Mucosa of stomach (tissue), 1 donor: ENCODE results near the gene ARHGEF40.

ENCODE experiments used
- H3K27me3 ChIP-seq: one replicate; pipeline ENCODE4 v1.7.0; 2013; ENCODE audit warnings: mild to moderate bottlenecking, low read length; ENCODE audit not compliant: control insufficient read depth, insufficient read depth
- H3K36me3 ChIP-seq: one replicate; pipeline ENCODE4 v1.7.0; 2013; ENCODE audit warnings: low read length; ENCODE audit not compliant: control insufficient read depth, insufficient read depth
- H3K4me1 ChIP-seq: one replicate; pipeline ENCODE4 v1.7.0; 2013; ENCODE audit warnings: mild to moderate bottlenecking, low read length; ENCODE audit not compliant: control insufficient read depth, insufficient read depth
- H3K4me3 ChIP-seq: one replicate; pipeline ENCODE4 v1.7.0; 2013; ENCODE audit warnings: low read length
- H3K9ac ChIP-seq: one replicate; pipeline ENCODE4 v1.7.0; 2013; ENCODE audit warnings: mild to moderate bottlenecking, low read length, moderate library complexity
- H3K9me3 ChIP-seq: one replicate; pipeline ENCODE4 v1.7.0; 2013; ENCODE audit warnings: mild to moderate bottlenecking, low read length, moderate library complexity; ENCODE audit not compliant: control insufficient read depth
- donor health status: Pancreatic carcinoma.

Gene ARHGEF40

GRCh38 chr14:21042918-21043317 lies 27.2 kb upstream of the ARHGEF40 start:
- Histone ChIP-seq H3K4me1 (peaks cover 29% of the 10 kb centered on the region), H3K9ac (no peak overlapping the region)

DNA sequence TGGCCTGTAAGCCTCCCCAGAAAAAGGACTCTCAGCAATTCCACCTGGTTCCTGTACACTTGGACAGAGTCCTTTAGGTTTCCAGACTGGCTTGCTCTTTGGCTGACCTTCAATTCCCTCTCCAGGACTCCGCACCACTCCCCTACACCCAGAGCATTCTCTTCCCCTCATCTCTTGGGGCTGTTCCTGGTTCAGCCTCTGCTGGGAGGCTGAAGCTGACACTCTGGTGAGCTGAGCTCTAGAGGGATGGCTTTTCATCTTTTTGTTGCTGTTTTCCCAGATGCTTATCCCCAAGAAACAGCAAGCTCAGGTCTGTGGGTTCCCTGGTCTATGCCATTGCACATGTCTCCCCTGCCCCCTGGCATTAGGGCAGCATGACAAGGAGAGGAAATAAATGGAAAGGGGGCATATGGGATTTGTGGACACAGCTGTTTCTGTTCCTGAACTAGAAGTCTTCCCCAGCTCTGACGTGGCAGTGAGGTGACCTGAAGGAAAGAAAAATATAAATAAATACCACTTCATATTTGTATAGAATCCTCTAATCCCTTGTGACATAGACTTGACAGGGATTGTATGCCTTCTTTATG lies 26.6 kb upstream of the ARHGEF40 start:
- H3K4me1 ChIP-seq = peaks cover 32% of the 10 kb centered on the region
- H3K9ac ChIP-seq = no peak overlapping the region

More at GRCh38 chr14:21042918-21043317, 27.2 kb upstream of the ARHGEF40 start:
- no peak overlapping the region for H3K4me3 ChIP-seq
- H3K27me3 ChIP-seq = no peaks in the 10 kb centered on the region
- H3K36me3 ChIP-seq = no peaks in the 10 kb centered on the region
- no peaks in the 10 kb centered on the region for H3K9me3 ChIP-seq

DNA sequence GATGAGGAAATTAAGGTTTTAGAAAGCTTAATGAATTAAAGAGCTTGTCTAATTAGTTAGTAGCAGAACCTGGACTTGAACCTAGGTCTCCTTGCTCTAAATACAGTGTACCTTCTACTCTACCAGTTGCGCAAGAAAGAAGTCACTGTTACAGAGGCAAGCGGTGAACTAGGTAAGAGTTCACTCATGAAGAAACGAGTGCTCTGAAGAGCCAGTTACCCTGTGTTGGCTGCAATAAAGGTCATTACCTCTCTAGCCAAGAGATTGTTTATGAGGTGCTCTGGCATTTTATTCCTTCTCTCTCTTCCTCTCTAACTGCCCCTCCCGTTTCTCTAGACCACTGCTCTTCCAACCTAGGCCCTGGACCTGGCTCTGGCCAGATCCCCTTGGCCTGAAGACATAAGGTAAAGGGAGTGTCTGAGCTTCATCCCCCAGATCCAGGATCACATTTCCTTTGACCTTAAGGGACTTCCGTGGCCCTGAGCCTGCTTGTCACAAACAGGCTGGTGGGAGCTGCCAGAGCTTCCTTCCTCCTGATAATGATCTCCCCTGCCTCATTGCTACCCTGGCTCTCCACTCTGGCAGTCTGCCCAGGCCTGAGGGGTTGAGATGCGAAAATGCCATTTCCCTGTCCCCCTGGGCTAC lies 26.0 kb upstream of the ARHGEF40 start:
- no peaks in the 10 kb centered on the region for H3K9me3 ChIP-seq
- H3K4me1 ChIP-seq = peaks cover 29% of the 10 kb centered on the region
- no peak overlapping the region for H3K9ac ChIP-seq

More for the DNA sequence above, 26.6 kb upstream of the ARHGEF40 start:
- Histone ChIP-seq H3K36me3 (no peaks in the 10 kb centered on the region), H3K4me3 (no peak overlapping the region), H3K9me3 (no peaks in the 10 kb centered on the region), H3K27me3 (no peaks in the 10 kb centered on the region)

DNA sequence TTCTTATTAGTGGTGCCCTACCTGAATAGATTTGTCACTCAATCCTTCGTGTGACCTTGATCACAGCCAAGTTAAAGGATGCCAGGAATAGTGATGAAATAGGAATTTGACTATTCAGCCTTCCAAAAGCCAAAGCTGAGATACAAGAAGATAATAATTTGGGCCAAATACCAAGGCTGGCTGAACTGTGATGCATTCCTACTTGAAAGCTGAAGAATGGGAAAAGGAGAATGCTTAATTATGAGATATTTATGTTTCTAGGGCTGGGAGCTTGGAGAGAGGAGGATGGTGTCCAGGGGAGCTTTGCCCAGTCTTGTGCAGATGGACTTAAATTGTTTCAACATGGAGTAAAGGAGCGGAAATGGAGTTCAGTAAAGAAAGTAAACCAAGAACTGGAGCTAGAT lies 22.7 kb upstream of the ARHGEF40 start:
- no peaks in the 10 kb centered on the region for H3K27me3 ChIP-seq

More for the DNA sequence above, 26.0 kb upstream of the ARHGEF40 start:
- no peak overlapping the region for H3K4me3 ChIP-seq
- no peaks in the 10 kb centered on the region for H3K36me3 ChIP-seq
- no peaks in the 10 kb centered on the region for H3K27me3 ChIP-seq

DNA sequence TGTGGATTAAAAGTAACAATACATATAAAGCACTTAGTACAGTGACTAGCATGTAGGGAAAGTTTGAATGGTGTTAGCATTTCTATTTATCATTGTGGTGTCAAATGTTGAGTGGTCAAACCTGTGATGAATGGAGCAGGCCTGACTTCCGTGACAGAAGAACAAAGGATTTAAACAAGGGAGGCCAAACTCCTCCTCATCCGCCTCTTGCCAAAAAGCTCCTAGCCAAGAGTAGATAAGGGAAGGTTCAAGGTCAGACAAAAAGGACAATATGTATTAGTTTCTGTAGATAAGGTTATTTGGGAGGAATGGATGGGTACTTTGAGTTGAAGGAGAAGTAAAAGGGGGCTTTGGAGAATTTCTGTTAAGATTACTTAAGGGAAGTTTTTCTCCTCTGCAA lies 21.5 kb upstream of the ARHGEF40 start:
- H3K4me3 ChIP-seq = no peak overlapping the region
- H3K27me3 ChIP-seq = no peaks in the 10 kb centered on the region
- no peaks in the 10 kb centered on the region for H3K9me3 ChIP-seq
- no peaks in the 10 kb centered on the region for H3K36me3 ChIP-seq
- H3K4me1 ChIP-seq = peaks cover 17% of the 10 kb centered on the region
- no peak overlapping the region for H3K9ac ChIP-seq

More for the DNA sequence above, 22.7 kb upstream of the ARHGEF40 start:
- H3K4me3 ChIP-seq = no peak overlapping the region
- H3K4me1 ChIP-seq = peaks cover 21% of the 10 kb centered on the region
- H3K9me3 ChIP-seq = no peaks in the 10 kb centered on the region
- H3K36me3 ChIP-seq = no peaks in the 10 kb centered on the region
- no peak overlapping the region for H3K9ac ChIP-seq

DNA sequence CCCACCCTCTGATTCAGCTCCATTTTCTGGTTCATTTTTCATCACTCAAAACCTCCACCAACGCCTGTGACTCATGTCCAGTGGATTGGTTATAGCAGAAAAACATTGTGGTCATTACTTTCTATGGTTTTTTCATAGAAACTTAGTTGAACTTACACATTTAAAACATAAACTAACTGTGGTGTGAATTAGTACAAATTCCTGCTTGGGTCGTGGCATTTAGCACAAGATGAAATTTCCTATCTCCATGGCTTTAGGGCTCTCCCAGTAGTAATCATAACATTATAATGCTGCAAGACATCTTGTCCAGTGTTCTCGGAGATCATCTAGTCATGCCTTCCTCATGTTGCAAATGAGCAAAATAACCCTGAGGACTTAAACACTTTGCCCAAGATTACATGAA lies 20.8 kb upstream of the ARHGEF40 start:
- H3K27me3 ChIP-seq = no peaks in the 10 kb centered on the region
- H3K4me3 ChIP-seq = no peak overlapping the region
- no peaks in the 10 kb centered on the region for H3K9me3 ChIP-seq
- H3K4me1 ChIP-seq = peaks cover 23% of the 10 kb centered on the region
- no peak overlapping the region for H3K9ac ChIP-seq
- H3K36me3 ChIP-seq = no peaks in the 10 kb centered on the region

GRCh38 chr14:21050597-21050996 lies 19.5 kb upstream of the ARHGEF40 start:
- H3K4me3 ChIP-seq = no peak overlapping the region

DNA sequence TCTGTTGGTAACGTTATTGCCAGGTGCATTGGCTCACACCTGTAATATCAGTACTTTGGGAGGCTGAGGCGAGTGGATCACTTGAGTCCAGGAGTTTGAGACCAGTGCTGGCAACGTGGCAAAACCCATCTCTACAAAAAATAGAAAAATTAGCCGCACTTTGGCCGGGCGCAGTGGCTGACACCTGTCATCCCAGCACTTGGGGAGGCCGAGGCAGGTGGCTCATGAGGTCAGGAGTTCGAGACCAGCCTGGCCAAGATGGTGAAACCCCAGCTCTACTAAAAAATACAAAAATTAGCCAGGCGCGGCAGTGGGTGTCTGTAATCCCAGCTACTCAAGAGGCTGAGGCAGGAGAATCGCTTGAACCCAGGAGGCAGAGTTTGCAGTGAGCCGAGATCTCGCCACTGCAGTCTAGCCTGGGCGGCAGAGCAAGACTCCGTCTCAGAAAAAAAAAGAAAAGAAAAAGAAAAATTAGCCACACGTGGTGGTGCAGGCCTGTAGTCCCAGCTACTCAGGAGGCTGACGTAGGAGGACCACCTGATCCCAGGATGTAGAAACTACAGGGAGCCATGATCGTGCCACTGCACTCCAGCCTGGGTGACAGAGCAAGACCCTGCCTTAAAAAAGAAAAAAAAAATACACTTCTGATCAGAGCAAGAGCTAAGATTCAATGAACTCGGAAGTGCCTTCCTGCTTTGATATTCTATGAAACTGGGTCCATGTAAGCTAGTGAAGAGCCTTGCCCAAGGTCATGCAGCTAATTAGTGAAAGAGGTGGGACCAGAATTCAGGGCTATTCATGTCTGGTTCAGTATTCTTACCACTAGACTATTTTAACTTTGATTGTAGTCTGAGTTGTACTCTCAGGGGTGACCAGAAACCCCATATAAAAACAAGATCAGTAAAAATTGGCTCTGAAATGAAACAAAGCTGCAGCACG lies 16.7 kb upstream of the ARHGEF40 start:
- H3K4me1 ChIP-seq = peaks cover 33% of the 10 kb centered on the region
- no peak overlapping the region for H3K4me3 ChIP-seq
- no peaks in the 10 kb centered on the region for H3K36me3 ChIP-seq
- H3K9me3 ChIP-seq = no peaks in the 10 kb centered on the region
- no peak overlapping the region for H3K9ac ChIP-seq
- H3K27me3 ChIP-seq = no peaks in the 10 kb centered on the region

More at GRCh38 chr14:21050597-21050996, 19.5 kb upstream of the ARHGEF40 start:
- Histone ChIP-seq H3K9ac (no peak overlapping the region), H3K9me3 (no peaks in the 10 kb centered on the region), H3K4me1 (peaks cover 33% of the 10 kb centered on the region), H3K27me3 (no peaks in the 10 kb centered on the region), H3K36me3 (no peaks in the 10 kb centered on the region)

- peaks cover 29% of the 10 kb centered on the region for H3K4me1 ChIP-seq
- H3K4me3 ChIP-seq = no peak overlapping the region
- H3K36me3 ChIP-seq = no peaks in the 10 kb centered on the region
- no peaks in the 10 kb centered on the region for H3K9me3 ChIP-seq
- H3K9ac ChIP-seq = no peak overlapping the region
- H3K27me3 ChIP-seq = no peaks in the 10 kb centered on the region
These were observed 15.9 kb upstream of the ARHGEF40 start for GRCh38 chr14:21054123-21054767.

- no peaks in the 10 kb centered on the region for H3K27me3 ChIP-seq
- H3K9me3 ChIP-seq = no peaks in the 10 kb centered on the region
- peaks cover 29% of the 10 kb centered on the region for H3K4me1 ChIP-seq
- no peak overlapping the region for H3K9ac ChIP-seq
- no peaks in the 10 kb centered on the region for H3K36me3 ChIP-seq
- H3K4me3 ChIP-seq = no peak overlapping the region
These were observed 15.3 kb upstream of the ARHGEF40 start for GRCh38 chr14:21054768-21055145.

- H3K4me3 ChIP-seq = no peak overlapping the region
- H3K9me3 ChIP-seq = no peaks in the 10 kb centered on the region
- no peaks in the 10 kb centered on the region for H3K36me3 ChIP-seq
- no peak overlapping the region for H3K9ac ChIP-seq
- H3K27me3 ChIP-seq = no peaks in the 10 kb centered on the region
- peaks cover 37% of the 10 kb centered on the region for H3K4me1 ChIP-seq
These were observed 14.5 kb upstream of the ARHGEF40 start for GRCh38 chr14:21055432-21056117.
